Measurements from ENCODE around the gene REEP5.

DNA sequence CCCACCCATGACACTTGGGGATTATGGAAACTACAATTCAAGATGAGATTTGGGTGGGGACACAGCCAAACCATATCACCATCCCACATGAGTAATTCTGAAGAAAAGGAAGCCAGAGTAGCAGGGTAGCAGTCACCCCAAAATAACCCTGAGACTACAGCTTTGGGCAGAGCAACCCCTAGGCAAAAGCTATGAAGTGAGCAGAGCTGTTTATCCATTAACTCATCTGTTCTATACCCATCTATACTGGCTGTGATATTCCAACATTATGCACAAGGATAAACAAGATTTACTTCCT, 12.3 kb upstream of the REEP5 start:
- TF ChIP-seq HDAC6 (IDR thresholded peaks at IDR 0.05; ENCODE audit: low read depth, low read length) (no peak), ZFP1 (CRISPR knock-in tag; IDR thresholded peaks at IDR 0.05) (no peak), EZH2 (conservative IDR thresholded peaks at IDR 0.05; ENCODE audit: low read depth, low read length) (no peak)
- TF ChIP-seq, protein P1, sequence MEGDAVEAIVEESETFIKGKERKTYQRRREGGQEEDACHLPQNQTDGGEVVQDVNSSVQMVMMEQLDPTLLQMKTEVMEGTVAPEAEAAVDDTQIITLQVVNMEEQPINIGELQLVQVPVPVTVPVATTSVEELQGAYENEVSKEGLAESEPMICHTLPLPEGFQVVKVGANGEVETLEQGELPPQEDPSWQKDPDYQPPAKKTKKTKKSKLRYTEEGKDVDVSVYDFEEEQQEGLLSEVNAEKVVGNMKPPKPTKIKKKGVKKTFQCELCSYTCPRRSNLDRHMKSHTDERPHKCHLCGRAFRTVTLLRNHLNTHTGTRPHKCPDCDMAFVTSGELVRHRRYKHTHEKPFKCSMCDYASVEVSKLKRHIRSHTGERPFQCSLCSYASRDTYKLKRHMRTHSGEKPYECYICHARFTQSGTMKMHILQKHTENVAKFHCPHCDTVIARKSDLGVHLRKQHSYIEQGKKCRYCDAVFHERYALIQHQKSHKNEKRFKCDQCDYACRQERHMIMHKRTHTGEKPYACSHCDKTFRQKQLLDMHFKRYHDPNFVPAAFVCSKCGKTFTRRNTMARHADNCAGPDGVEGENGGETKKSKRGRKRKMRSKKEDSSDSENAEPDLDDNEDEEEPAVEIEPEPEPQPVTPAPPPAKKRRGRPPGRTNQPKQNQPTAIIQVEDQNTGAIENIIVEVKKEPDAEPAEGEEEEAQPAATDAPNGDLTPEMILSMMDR (CRISPR knock-in tag; IDR thresholded peaks at IDR 0.05) = no peak
